HEK293 (cell line): ENCODE results near the gene FOXO3.

ENCODE experiments used
- CTCF ChIA-PET: fragments of 350-600 bp; formaldehyde crosslinking; extraction: SDS; loops from one replicate; lab custom pipeline; 2021; ENCODE audit warnings: antibody characterized with exemption; lab: Yijun Ruan, JAX
- POLR2A ChIA-PET: fragments of 300-600 bp; formaldehyde crosslinking; extraction: SDS; loops from one replicate; lab custom pipeline; 2020; ENCODE audit warnings: antibody characterized with exemption, inconsistent platforms; lab: Yijun Ruan, JAX
- H3K27ac ChIP-seq: fragments of 200-500 bp; sonication (Bioruptor generic); 2 replicates; pipeline ENCODE4 v1.5.1; 2014; ENCODE audit warnings: low read depth, low read length, control low read depth, inconsistent platforms; ENCODE audit errors: extremely low read depth
- H3K36me3 ChIP-seq, 2 experiments: fragments of 200-500 bp in 1 of 2; sonication (Bioruptor generic) in 1 of 2; 1 replicate in 1 of 2; 2 replicates in 1 of 2; pipeline ENCODE4 v1.5.1; 2014 to 2017; ENCODE audit warnings: inconsistent platforms in 2 of 2, low read length in 2 of 2; ENCODE audit not compliant: control insufficient read depth in 2 of 2, insufficient read depth in 1 of 2
- H3K4me1 ChIP-seq: fragments of 200-500 bp; sonication (Bioruptor generic); 2 replicates; pipeline ENCODE4 v1.5.1; 2014; ENCODE audit warnings: mild to moderate bottlenecking, low read length, inconsistent platforms; ENCODE audit not compliant: control insufficient read depth, insufficient read depth
- H3K4me3 ChIP-seq: 2 replicates; pipeline ENCODE4 v1.5.1; 2011; ENCODE audit warnings: low read depth, mild to moderate bottlenecking, control low read depth, low read length, moderate library complexity
- H3K9me3 ChIP-seq: fragments of 200-500 bp; sonication (Bioruptor generic); 2 replicates; pipeline ENCODE4 v1.5.1; 2014; ENCODE audit warnings: low read depth, low read length, inconsistent platforms; ENCODE audit not compliant: control insufficient read depth, insufficient read depth
- BCL11B ChIP-seq: fragments of 450-650 bp; formaldehyde crosslinking; IDR thresholded peaks from 2 replicates; pipeline ENCODE4 v1.5.1; 2016; ENCODE audit warnings: low read depth, missing biosample characterization, missing genetic modification characterization
- EGR2 ChIP-seq: fragments of 450-650 bp; formaldehyde crosslinking; IDR thresholded peaks from 2 replicates; pipeline ENCODE4 v1.5.1; 2016; ENCODE audit warnings: low read depth, missing biosample characterization, missing genetic modification characterization
- GLIS1 ChIP-seq: fragments of 450-650 bp; formaldehyde crosslinking; IDR thresholded peaks from 2 replicates; pipeline ENCODE4 v1.5.1; 2016; ENCODE audit warnings: missing biosample characterization, missing genetic modification characterization
- GLIS2 ChIP-seq: fragments of 450-650 bp; formaldehyde crosslinking; IDR thresholded peaks from 2 replicates; pipeline ENCODE4 v1.5.1; 2016; ENCODE audit warnings: missing biosample characterization, missing genetic modification characterization
- KLF7 ChIP-seq: fragments of 450-650 bp; formaldehyde crosslinking; IDR thresholded peaks from 2 replicates; pipeline ENCODE4 v1.5.1; 2016; ENCODE audit warnings: missing biosample characterization, missing genetic modification characterization, borderline replicate concordance
- MEIS1 ChIP-seq: sonication (generic); formaldehyde crosslinking; IDR thresholded peaks from 2 replicates; pipeline ENCODE4 v1.8.1; 2022; ENCODE audit warnings: missing genetic modification reagents, mild to moderate bottlenecking, borderline replicate concordance
- ZBTB20 ChIP-seq: fragments of 450-650 bp; formaldehyde crosslinking; IDR thresholded peaks from 2 replicates; pipeline ENCODE4 v1.5.1; 2016; ENCODE audit warnings: missing biosample characterization, missing genetic modification characterization
- ZBTB26 ChIP-seq: fragments of 450-650 bp; formaldehyde crosslinking; optimal IDR thresholded peaks from 2 replicates; pipeline ENCODE3; 2016; ENCODE audit warnings: missing biosample characterization, mild to moderate bottlenecking, missing genetic modification characterization
- ZBTB7A ChIP-seq: fragments of 450-650 bp; formaldehyde crosslinking; IDR thresholded peaks from 2 replicates; pipeline ENCODE4 v1.5.1; 2016; ENCODE audit warnings: low read depth, missing biosample characterization, missing genetic modification characterization
- ZFHX2 ChIP-seq: fragments of 450-650 bp; formaldehyde crosslinking; conservative IDR thresholded peaks from 2 replicates; pipeline ENCODE4 v1.5.1; 2016; ENCODE audit warnings: missing biosample characterization, missing genetic modification characterization
- ZNF121 ChIP-seq: fragments of 450-650 bp; formaldehyde crosslinking; IDR thresholded peaks from 2 replicates; pipeline ENCODE4 v1.5.1; 2016; ENCODE audit warnings: missing biosample characterization, missing genetic modification characterization
- ZNF2 ChIP-seq: fragments of 450-650 bp; formaldehyde crosslinking; IDR thresholded peaks from 2 replicates; pipeline ENCODE4 v1.5.1; 2016; ENCODE audit warnings: missing biosample characterization, missing genetic modification characterization
- ZNF24 ChIP-seq: fragments of 450-650 bp; formaldehyde crosslinking; IDR thresholded peaks from 2 replicates; pipeline ENCODE4 v1.5.1; 2016; ENCODE audit warnings: missing biosample characterization, missing genetic modification characterization
- ZNF335 ChIP-seq: fragments of 450-650 bp; formaldehyde crosslinking; conservative IDR thresholded peaks from 2 replicates; pipeline ENCODE4 v1.5.1; 2016; ENCODE audit warnings: missing biosample characterization, missing genetic modification characterization
- ZNF391 ChIP-seq: fragments of 450-650 bp; formaldehyde crosslinking; IDR thresholded peaks from 2 replicates; pipeline ENCODE4 v1.5.1; 2016; ENCODE audit warnings: low read depth, missing biosample characterization, missing genetic modification characterization, borderline replicate concordance
- ZNF473 ChIP-seq: fragments of 450-650 bp; formaldehyde crosslinking; IDR thresholded peaks from 2 replicates; pipeline ENCODE4 v1.5.1; 2017; ENCODE audit warnings: missing biosample characterization, missing genetic modification characterization
- ZNF513 ChIP-seq: fragments of 450-650 bp; IDR thresholded peaks from 2 replicates; pipeline ENCODE4 v1.5.1; 2018; ENCODE audit warnings: missing biosample characterization, missing genetic modification characterization
- ZNF610 ChIP-seq: fragments of 450-650 bp; formaldehyde crosslinking; IDR thresholded peaks from 2 replicates; pipeline ENCODE4 v1.5.1; 2016; ENCODE audit warnings: missing biosample characterization, missing genetic modification characterization, borderline replicate concordance
- ZNF660 ChIP-seq: fragments of 450-650 bp; IDR thresholded peaks from 2 replicates; pipeline ENCODE4 v1.5.1; 2018; ENCODE audit warnings: missing biosample characterization, mild to moderate bottlenecking, missing genetic modification characterization
- ZNF777 ChIP-seq: fragments of 450-650 bp; formaldehyde crosslinking; IDR thresholded peaks from 2 replicates; pipeline ENCODE4 v1.5.1; 2017; ENCODE audit warnings: missing biosample characterization, missing genetic modification characterization, borderline replicate concordance
- ZXDB ChIP-seq: fragments of 450-650 bp; formaldehyde crosslinking; IDR thresholded peaks from 2 replicates; pipeline ENCODE4 v1.5.1; 2016; ENCODE audit warnings: missing biosample characterization, missing genetic modification characterization
- TF ChIP-seq, protein P1 (sequence below): fragments of 450-650 bp; formaldehyde crosslinking; IDR thresholded peaks from 2 replicates; pipeline ENCODE4 v1.5.1; 2016; ENCODE audit warnings: missing biosample characterization, missing genetic modification characterization
- TF ChIP-seq, protein P2 (sequence below): fragments of 450-650 bp; formaldehyde crosslinking; IDR thresholded peaks from 2 replicates; pipeline ENCODE4 v1.5.1; 2016; ENCODE audit warnings: missing biosample characterization, missing genetic modification characterization
- TF ChIP-seq, protein P3 (sequence below): fragments of 450-650 bp; formaldehyde crosslinking; IDR thresholded peaks from 2 replicates; pipeline ENCODE4 v1.5.1; 2016; ENCODE audit warnings: missing biosample characterization, missing genetic modification characterization, borderline replicate concordance

Gene FOXO3

DNA sequence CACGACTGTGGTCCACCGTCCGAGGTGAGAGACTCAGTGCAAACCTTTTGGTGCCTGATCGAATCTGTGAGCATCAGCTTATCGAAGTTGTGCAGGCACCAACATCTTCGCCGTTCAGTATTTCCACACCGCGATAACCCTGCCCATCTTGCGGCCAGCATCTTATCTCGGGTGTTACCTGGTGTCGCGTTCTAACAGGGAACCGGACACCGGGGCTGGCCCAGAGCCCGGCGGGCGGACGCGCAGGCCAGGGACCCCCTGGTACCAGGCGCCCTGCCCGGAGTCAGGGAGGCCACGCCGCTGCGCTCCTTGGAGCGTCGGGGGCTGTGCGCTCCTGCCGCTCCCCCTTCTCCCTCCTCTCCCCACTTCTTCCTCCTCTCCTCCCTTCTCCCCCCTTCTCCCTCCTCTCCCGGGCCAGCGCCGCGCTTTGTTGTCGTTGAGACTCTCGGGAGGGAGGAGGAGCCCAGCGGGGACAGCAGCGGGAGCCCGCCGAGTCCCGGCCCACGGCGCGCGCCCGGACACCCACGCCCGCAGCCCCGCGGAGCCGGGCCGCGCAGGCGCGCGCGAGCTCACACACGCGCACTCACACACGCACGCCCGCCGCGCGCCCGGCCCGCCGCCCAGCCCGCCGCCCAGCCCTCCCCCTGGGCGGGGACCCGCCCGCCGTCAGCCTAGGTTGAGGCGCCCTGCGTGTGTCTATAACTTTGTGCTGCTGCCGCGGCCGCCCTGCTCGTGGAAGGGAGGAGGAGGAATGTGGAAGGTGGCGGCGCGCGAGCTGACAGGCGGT lies 1.4 kb upstream of the FOXO3 start (continued):
- TF ChIP-seq MEIS1 (CRISPR knock-in tag) (no peak), ZNF513 (peak; percentile 66), ZXDB (tag by site-specific recombination) (peak; percentile 54; the same call in 1 of the 2 replicates), ZNF473 (tag by site-specific recombination) (no peak), BCL11B (tag by site-specific recombination) (0 out of 2 replicates have a peak, but pooled peaks have one; percentile 18), KLF7 (tag by site-specific recombination) (peak; percentile 50; the same call in 1 of the 2 replicates), GLIS1 (tag by site-specific recombination) (peak; percentile 76), ZBTB7A (tag by site-specific recombination) (peak; percentile 54; the same call in 1 of the 2 replicates), ZNF777 (peak; percentile 69; the same call in 1 of the 2 replicates), ZFHX2 (tag by site-specific recombination) (peak; percentile 69), ZBTB20 (tag by site-specific recombination) (peak; percentile 64; the same call in 1 of the 2 replicates), GLIS2 (peak; percentile 98), ZNF391 (tag by site-specific recombination) (peak; percentile 66; the same call in 1 of the 2 replicates), ZNF610 (tag by site-specific recombination) (peak; percentile 93), ZNF121 (tag by site-specific recombination) (no peak), ZNF335 (tag by site-specific recombination) (peak; percentile 98), ZNF24 (no peak), ZNF2 (peak; percentile 46)
- TF ChIP-seq, protein P1, sequence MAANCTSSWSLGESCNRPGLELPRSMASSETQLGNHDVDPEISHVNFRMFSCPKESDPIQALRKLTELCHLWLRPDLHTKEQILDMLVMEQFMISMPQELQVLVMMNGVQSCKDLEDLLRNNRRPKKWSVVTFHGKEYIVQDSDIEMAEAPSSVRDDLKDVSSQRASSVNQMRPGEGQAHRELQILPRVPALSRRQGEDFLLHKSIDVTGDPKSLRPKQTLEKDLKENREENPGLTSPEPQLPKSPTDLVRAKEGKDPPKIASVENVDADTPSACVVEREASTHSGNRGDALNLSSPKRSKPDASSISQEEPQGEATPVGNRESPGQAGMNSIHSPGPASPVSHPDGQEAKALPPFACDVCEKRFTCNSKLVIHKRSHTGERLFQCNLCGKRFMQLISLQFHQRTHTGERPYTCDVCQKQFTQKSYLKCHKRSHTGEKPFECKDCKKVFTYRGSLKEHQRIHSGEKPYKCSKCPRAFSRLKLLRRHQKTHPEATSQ (tag by site-specific recombination) = peak; percentile 61; the same call in 1 of the 2 replicates
- TF ChIP-seq, protein P2, sequence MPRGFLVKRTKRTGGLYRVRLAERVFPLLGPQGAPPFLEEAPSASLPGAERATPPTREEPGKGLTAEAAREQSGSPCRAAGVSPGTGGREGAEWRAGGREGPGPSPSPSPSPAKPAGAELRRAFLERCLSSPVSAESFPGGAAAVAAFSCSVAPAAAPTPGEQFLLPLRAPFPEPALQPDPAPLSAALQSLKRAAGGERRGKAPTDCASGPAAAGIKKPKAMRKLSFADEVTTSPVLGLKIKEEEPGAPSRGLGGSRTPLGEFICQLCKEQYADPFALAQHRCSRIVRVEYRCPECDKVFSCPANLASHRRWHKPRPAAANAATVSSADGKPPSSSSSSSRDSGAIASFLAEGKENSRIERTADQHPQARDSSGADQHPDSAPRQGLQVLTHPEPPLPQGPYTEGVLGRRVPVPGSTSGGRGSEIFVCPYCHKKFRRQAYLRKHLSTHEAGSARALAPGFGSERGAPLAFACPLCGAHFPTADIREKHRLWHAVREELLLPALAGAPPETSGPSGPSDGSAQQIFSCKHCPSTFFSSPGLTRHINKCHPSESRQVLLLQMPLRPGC = peak; percentile 45; the same call in 1 of the 2 replicates

GRCh38 chr6:108559884-108560462 lies 744 bp upstream of the FOXO3 start:
- Histone ChIP-seq H3K4me3 (peak overlapping the region; percentile 85), H3K27ac (peak overlapping the region; percentile 100), H3K4me1 (peaks cover 17% of the 10 kb centered on the region), H3K36me3 (peaks cover 0 to under 1% of the 10 kb centered on the region in 2 experiments; a peak in 1 of 3 replicates), H3K9me3 (no peaks in the 10 kb centered on the region)
- ChIA-PET POLR2A (interaction anchor here (0.5 to 3.2 kb wide), 31 partner anchors 10 to 823 kb away, joined by 3 to 24 read pairs (median 3); partner anchors contain the start of genes ARMC2, CD164, CEP57L1 and SEC63), CTCF (interaction anchor here (0.5 to 1.0 kb wide), 3 partner anchors 21 to 534 kb away, joined by 3 read pairs; no protein-coding TSS in a partner anchor)
- TF ChIP-seq, protein P3, sequence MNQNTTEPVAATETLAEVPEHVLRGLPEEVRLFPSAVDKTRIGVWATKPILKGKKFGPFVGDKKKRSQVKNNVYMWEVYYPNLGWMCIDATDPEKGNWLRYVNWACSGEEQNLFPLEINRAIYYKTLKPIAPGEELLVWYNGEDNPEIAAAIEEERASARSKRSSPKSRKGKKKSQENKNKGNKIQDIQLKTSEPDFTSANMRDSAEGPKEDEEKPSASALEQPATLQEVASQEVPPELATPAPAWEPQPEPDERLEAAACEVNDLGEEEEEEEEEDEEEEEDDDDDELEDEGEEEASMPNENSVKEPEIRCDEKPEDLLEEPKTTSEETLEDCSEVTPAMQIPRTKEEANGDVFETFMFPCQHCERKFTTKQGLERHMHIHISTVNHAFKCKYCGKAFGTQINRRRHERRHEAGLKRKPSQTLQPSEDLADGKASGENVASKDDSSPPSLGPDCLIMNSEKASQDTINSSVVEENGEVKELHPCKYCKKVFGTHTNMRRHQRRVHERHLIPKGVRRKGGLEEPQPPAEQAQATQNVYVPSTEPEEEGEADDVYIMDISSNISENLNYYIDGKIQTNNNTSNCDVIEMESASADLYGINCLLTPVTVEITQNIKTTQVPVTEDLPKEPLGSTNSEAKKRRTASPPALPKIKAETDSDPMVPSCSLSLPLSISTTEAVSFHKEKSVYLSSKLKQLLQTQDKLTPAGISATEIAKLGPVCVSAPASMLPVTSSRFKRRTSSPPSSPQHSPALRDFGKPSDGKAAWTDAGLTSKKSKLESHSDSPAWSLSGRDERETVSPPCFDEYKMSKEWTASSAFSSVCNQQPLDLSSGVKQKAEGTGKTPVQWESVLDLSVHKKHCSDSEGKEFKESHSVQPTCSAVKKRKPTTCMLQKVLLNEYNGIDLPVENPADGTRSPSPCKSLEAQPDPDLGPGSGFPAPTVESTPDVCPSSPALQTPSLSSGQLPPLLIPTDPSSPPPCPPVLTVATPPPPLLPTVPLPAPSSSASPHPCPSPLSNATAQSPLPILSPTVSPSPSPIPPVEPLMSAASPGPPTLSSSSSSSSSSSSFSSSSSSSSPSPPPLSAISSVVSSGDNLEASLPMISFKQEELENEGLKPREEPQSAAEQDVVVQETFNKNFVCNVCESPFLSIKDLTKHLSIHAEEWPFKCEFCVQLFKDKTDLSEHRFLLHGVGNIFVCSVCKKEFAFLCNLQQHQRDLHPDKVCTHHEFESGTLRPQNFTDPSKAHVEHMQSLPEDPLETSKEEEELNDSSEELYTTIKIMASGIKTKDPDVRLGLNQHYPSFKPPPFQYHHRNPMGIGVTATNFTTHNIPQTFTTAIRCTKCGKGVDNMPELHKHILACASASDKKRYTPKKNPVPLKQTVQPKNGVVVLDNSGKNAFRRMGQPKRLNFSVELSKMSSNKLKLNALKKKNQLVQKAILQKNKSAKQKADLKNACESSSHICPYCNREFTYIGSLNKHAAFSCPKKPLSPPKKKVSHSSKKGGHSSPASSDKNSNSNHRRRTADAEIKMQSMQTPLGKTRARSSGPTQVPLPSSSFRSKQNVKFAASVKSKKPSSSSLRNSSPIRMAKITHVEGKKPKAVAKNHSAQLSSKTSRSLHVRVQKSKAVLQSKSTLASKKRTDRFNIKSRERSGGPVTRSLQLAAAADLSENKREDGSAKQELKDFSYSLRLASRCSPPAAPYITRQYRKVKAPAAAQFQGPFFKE (tag by site-specific recombination) = no peak
- peak; percentile 84 for TF ChIP-seq EGR2 (tag by site-specific recombination)
- TF ChIP-seq ZBTB26 (tag by site-specific recombination) = peak; percentile 90
- peak; percentile 30; the same call in 1 of the 2 replicates for TF ChIP-seq ZNF660 (tag by site-specific recombination)
